GM23338 (cell line): ENCODE data around the gene GRIK4. TPM values are rescaled to one million over a fixed set of nuclear protein-coding genes. Genes with fewer than 3 reads are reported as not detected.

Experiments used
- CREB1 ChIP-seq: fragments of 250-450 bp; sonication (Bioruptor Pico); IDR thresholded peaks from 2 replicates; pipeline ENCODE4 v1.5.0; 2020; ENCODE audit warnings: low read depth, mild to moderate bottlenecking, moderate library complexity
- ETS1 ChIP-seq: IDR thresholded peaks from 2 replicates; pipeline ENCODE4 v1.6.1; 2016; ENCODE audit warnings: antibody characterized with exemption
- EZH2phosphoT487 ChIP-seq: fragments of 200-600 bp; sonication (generic); IDR thresholded peaks from one replicate; pipeline ENCODE4 v1.8.1; 2018; ENCODE audit warnings: antibody characterized with exemption; ENCODE audit not compliant: unreplicated experiment
- REST ChIP-seq: IDR thresholded peaks from one replicate; pipeline ENCODE4 v1.6.1; 2018; ENCODE audit warnings: antibody characterized with exemption; ENCODE audit not compliant: unreplicated experiment
- ZNF331 ChIP-seq: fragments of 250-450 bp; sonication (Bioruptor Pico); IDR thresholded peaks from 2 replicates; pipeline ENCODE4 v1.5.0; 2020; ENCODE audit warnings: low read depth, mild to moderate bottlenecking, moderate library complexity
- ZNF462 ChIP-seq: fragments of 250-450 bp; sonication (Bioruptor Pico); IDR thresholded peaks from 2 replicates; pipeline ENCODE4 v1.5.0; 2020; ENCODE audit warnings: mild to moderate bottlenecking, moderate library complexity
- polyA plus RNA-seq: library from polyadenylated mRNA; unstranded; fragments of >200 nt; fragmentation: Nextera tagmentation; extraction: Ambion mirVana; gene quantifications from 2 replicates; pipeline ENCODE4 v1.2.1, GENCODE V29; 2016
- total RNA-seq: library from RNA; depleted of rRNA; stranded (reverse); fragments of >200 nt; shearing (Covaris generic); gene quantifications from 2 replicates; pipeline ENCODE4 v1.2.3, GENCODE V29; 2014

Gene GRIK4
- total and polyA plus RNA-seq, 2 experiments from 2014 or later: 0.63 to 2.2 TPM

- TF ChIP-seq ZNF462 (CRISPR knock-in tag) (no peak), ZNF331 (no peak), CREB1 (CRISPR knock-in tag) (no peak), REST (no peak), ETS1 (no peak), EZH2phosphoT487 (no peak)
These were observed 241.1 kb downstream of the GRIK4 start (continued) for GRCh38 chr11:120752668-120753067.
